OCI-M2 (cell line): ENCODE measurements around the gene TENM3.

Experiments
- DNase-seq: peaks from one replicate; lab custom pipeline; 2025; ENCODE audit not compliant: unreplicated experiment; lab: John Stamatoyannopoulos, UW

TENM3 gene

DNA sequence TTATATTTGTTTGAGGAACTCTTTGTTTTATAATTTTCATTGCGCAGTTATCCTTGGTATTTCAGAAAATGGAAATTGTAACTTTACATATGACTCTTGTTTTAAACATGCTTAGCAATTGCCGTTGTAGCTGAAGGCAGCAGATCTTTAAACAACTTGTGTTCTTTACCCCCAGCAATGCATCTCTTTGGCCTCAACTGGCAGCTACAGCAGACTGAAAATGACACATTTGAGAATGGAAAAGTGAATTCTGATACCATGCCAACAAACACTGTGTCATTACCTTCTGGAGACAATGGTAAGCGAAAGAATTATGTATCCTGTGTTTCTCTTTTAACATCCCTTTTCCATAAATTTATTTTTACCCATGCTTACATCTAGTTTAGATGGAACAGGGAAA, 410.4 kb downstream of the TENM3 start:
- no peak for DNase-seq

GRCh38 chr4:182655340-182655739, 412.1 kb downstream of the TENM3 start:
- DNase-seq = no peak

DNA sequence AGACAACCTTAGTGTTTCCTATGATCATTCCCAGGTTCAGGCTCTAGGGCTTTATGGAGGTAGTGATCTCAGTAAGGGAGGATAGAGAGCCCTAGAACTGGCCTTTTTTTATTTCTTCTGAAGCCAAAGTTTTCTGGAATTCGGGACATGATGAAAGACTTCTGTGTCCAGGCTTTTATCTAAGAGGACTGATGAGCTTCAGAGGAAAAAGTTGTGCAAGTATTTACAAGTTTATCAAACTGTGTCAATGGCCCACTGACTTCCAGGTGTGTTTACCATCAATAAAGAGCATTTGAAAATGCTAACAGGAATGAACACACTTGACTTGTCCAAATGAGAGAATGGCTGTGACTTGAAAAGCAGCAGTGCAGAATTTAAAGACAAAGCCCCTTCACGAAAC, 419.3 kb downstream of the TENM3 start:
- DNase-seq = no peak

DNA sequence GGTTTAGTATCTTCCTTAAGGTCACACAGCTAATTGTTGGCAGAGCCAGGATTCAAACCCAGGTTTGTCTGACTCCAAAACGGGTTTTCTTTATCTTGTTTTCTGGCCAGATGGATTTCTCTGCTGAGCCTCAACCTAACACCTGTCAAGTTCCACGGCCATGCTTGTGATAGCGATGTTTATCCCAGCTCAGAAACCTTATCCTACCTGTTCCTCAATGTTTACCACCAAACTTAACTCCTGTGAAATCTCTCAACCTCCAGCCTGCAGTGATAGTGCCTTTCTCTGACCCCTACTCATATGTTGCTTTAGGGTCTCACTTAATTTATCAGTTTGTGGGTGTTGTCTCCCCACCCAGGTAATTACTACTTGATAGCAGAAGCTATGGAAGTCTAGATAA, 428.0 kb downstream of the TENM3 start:
- DNase-seq = no peak

DNA sequence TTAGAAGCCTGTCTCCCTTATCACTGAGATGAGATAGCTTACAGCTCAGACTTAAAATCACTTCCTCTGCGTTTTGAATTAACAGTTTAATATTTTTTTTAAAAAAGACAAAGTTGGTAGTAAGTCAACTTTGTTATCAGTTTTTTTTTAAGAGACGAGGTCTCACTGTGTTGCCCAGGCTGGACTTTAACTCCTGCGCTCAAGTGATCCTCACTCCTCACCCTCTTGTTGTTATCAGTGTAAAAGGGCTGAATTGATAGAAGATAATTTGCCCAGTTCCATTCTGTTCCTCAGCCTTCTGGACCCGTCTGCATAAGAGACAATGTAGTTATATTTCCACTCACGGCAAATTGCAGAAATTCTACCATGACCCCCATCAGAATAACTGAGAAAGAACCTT, 428.5 kb downstream of the TENM3 start:
- DNase-seq = no peak

DNA sequence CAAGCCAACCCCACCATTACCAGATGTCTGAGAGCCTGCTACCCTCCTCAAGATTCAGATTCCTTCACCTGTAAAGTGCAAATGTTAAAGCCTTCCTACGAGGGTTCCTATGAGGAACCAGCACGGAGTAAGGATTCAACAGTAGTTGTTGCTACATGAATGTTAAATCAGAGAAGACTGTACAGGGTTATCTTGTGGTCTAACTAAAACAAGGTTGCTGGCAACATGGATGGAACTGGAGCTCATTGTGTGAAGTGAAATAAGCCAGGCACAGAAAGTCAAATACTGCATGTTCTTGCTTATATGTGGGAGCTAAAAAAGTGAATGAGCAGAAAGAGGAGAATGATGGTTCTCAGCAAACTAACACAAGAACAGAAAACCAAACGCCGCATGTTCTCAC, 435.4 kb downstream of the TENM3 start:
- DNase-seq = no peak

DNA sequence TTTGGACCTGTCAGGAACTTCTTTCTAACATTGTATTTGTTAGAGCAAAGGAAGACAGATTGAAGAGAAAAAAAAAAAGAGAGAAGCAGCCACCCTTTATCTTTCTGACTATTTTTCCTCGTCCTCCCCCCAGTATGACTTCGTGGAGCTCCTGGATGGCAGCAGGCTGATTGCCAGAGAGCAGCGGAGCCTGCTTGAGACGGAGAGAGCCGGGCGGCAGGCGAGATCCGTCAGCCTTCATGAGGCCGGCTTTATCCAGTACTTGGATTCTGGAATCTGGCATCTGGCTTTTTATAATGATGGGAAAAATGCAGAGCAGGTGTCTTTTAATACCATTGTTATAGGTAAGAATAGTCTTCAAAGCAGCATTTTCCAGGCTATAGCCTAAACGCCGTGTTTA, 436.3 kb downstream of the TENM3 start:
- no peak for DNase-seq

DNA sequence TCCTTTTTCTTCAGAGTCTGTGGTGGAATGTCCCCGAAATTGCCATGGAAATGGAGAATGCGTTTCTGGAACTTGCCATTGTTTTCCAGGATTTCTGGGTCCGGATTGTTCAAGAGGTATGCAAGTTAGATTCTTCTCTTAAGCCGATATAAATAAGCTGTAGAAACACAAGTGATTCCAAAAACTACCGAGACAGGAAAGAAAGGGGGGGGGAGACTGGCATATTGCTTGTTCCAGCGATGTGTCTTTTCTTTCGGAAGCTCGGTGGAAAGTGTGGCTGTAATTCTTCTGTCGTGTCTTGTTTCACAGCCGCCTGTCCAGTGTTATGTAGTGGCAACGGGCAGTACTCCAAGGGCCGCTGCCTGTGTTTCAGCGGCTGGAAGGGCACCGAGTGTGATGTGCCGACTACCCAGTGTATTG, 437.0 kb downstream of the TENM3 start:
- no peak for DNase-seq

GRCh38 chr4:182683661-182684060, 440.5 kb downstream of the TENM3 start:
- DNase-seq = no peak

- no peak for DNase-seq
Measured at GRCh38 chr4:182684796-182685195, 441.6 kb downstream of the TENM3 start.

DNA sequence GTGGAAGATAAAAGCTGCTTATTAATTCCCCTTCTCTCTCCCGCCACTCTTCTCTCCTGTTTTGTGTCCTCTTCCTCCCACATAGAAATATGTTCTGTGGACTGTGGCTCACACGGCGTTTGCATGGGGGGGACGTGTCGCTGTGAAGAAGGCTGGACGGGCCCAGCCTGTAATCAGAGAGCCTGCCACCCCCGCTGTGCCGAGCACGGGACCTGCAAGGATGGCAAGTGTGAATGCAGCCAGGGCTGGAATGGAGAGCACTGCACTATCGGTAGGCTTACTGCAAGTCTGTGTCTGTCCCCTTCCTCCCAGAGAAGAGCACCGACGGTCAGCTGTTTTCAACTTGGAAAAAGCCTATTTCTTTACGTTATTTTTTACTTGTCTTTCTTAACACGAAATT, 444.9 kb downstream of the TENM3 start:
- DNase-seq = no peak

GRCh38 chr4:182694551-182694950, 451.3 kb downstream of the TENM3 start:
- no peak for DNase-seq

DNA sequence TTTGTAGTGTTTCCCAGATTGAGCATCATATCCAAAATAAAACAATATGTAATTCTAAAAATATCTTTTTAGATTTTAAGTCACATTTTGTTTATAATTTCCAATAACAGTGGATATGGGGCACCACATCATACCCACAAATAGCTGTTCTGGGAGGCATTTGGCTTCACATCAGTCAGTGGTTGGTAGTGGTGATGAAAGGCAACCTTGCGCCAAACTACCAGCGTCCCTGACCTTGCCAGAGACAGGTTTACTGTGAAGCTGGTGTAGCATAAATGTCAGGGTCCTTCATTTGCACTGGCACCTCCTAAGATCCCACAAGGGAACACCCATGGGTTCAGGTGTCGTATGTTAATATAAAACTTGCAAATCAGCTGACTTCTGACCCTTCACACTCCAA, 451.8 kb downstream of the TENM3 start:
- no peak for DNase-seq

- DNase-seq = no peak
Measured at GRCh38 chr4:182695842-182696241, 452.6 kb downstream of the TENM3 start.

DNA sequence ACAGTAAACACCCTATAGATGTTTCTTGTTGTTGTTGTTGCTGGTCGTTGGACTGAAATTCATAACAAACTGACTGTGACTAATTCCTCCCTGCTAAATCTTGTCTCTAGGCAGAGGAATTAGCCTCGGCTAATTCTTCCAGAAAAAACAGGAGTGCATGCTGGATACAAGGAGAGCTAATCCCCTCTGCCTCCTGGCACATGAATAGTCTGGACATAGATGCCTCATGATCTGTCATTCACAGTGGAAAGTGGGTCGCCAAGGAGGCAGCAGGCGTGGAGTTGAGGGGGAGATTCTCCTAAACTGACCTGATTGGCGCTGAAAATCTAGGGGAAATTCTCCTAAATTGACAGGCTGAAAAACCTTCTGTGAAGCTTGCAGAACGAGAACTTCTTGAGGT, 453.9 kb downstream of the TENM3 start:
- no peak for DNase-seq

DNA sequence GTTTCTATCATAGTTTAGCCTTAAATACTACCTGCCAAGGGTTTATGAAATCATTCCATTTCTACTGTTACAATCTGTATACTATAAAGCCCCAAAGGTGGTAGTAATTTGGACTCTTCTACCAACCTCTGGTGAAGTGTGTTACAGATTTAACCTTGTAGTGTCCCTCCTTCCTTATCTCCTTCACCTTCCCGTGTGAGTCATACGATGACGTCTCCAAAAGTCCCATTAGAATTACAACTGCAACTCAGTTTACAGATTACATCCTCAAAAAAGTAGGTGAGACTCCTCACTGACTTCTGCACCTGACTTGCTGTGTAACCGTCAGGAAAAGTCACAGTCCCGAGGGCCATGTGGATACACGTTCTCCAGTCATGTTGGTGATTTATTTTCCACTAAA, 455.0 kb downstream of the TENM3 start:
- DNase-seq = no peak

DNA sequence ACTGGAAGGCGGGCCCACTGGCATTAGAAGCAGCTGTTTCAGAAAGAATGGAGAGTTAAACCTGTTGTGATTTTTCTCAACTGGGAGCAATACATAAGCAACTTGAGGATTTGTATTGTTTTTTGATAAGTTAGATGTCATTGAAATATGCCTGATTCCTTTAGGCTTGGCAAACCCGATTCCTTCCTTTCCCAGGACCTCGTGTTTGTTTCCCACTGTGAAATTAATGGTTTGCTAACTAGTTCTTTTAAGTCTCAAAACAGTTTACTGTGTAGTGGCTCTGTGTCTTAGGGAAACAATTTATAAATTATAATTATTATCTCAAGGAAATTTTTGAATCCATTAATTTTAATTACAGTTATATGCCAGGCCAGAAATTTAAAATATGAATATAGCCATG, 456.0 kb downstream of the TENM3 start:
- DNase-seq = no peak

- no peak for DNase-seq
Measured at GRCh38 chr4:182699795-182700194, 456.6 kb downstream of the TENM3 start.

DNA sequence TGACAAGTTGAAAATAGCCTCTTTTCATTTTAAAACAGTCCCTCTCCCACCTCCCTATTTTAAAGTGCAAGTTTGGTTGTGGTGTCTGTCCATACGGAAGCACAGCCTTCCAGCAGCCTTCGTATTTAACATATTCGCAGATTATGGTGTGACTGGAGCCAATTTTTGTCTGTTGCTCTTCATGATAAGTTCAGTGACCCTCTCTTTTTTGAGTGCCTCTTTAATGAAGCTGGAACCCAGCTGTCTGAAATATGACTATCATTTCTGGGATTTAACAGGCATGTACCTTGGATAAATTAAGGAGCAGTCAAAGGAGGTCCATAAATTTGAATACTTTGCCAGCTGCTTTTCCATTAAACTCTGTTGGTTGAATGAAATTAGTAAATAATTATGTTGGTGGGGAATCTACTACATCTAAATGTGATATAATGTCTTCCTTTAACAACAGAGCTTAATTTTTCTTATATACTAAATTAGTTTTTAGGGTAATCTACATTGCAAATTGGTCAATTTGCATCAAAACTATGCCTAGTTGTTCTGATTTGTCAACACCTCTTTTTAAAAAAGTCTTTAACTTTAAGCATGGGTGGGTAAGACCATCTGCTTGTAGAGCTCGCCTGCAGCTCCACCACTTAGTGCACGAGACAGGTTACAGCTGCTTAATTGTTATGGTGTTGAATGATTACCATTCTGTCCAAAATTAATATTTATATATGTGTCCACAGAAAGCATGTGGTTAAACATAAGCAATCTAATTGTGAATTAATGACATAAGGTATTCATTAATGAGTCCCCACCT, 457.4 kb downstream of the TENM3 start:
- DNase-seq = no peak

GRCh38 chr4:182704077-182704476, 460.9 kb downstream of the TENM3 start:
- no peak for DNase-seq

DNA sequence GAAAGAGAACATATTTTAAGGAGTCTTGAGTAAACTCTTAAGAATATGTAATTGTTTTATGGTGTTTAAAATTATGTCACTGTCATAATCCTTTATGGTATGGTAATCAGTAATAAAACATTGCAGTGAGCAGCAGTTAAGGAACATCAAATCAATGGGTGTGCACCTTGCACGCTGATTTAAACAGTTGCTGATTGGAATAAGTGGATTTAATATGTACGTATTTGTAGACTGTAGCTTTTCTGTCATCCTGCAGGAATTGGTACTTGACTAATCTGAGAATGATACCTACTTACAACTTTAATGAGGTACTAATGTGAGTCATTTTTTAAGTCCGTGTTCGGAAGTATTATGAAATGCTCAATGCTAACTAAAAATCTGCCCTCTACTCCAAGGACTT, 461.7 kb downstream of the TENM3 start:
- no peak for DNase-seq

- no peak for DNase-seq
Measured at GRCh38 chr4:182705389-182705788, 462.2 kb downstream of the TENM3 start.

DNA sequence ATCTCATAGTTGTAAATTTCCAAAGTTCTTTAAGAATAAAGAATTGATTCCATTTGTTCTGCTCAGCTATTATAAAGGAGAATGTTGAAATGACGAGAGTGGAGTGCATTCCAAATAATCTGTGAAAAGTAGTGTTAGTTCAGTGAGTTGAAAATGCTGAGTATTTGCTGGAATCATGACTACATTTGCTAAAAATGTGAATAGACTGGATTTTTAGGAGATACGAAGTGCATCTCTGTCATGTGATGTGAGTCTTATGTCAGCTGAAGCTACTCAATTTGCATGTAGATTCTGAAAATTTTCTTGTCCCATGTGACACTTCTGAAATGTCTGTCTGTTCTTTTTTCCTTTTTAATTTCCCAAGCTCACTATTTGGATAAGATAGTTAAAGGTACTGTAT, 468.0 kb downstream of the TENM3 start:
- no peak for DNase-seq
